K562 (cell line): ENCODE data around the gene FAM187B. TPM values are rescaled to one million over a fixed set of nuclear protein-coding genes. Genes with fewer than 3 reads are reported as not detected.

ENCODE experiments used
- ADNP ChIP-seq: fragments of 200-800 bp; sonication (Bioruptor generic); IDR thresholded peaks from 2 replicates; pipeline ENCODE4 v1.6.1; 2016; ENCODE audit warnings: missing genetic modification characterization, missing compliant biosample characterization
- ATF7 ChIP-seq: fragments of 450-650 bp; IDR thresholded peaks from 2 replicates; pipeline ENCODE4 v1.7.1; 2014; ENCODE audit warnings: mild to moderate bottlenecking, moderate library complexity
- HDAC2 ChIP-seq: fragments of 450-650 bp; IDR thresholded peaks from 2 replicates; pipeline ENCODE4 v1.6.1; 2016; ENCODE audit warnings: mild to moderate bottlenecking
- MEIS2 ChIP-seq: fragments of 450-650 bp; IDR thresholded peaks from 2 replicates; pipeline ENCODE4 v1.6.1; 2014; ENCODE audit warnings: mild to moderate bottlenecking; ENCODE audit not compliant: partially characterized antibody
- MTA3 ChIP-seq: fragments of 450-650 bp; formaldehyde crosslinking; IDR thresholded peaks from 2 replicates; pipeline ENCODE4 v1.6.1; 2017; ENCODE audit warnings: mild to moderate bottlenecking, borderline replicate concordance
- NFE2 ChIP-seq: IDR thresholded peaks from 2 replicates; pipeline ENCODE4 v1.6.1; 2014; ENCODE audit warnings: antibody characterized with exemption, low read depth
- NFIC ChIP-seq: fragments of 450-650 bp; IDR thresholded peaks from 2 replicates; pipeline ENCODE4 v1.6.1; 2017; ENCODE audit warnings: mild to moderate bottlenecking, inconsistent platforms
- NR3C1 ChIP-seq: sonication (generic); formaldehyde crosslinking; IDR thresholded peaks from 2 replicates; pipeline ENCODE4 v1.8.1; 2022; ENCODE audit warnings: missing genetic modification reagents
- SMARCB1 ChIP-seq: IDR thresholded peaks from 2 replicates; pipeline ENCODE4 v1.6.1; 2011; ENCODE audit warnings: improper control_type of control experiment, low read depth; ENCODE audit not compliant: insufficient read length
- USF1 ChIP-seq: sonication (generic); formaldehyde crosslinking; IDR thresholded peaks from 2 replicates; pipeline ENCODE4 v1.9.0; 2022; ENCODE audit warnings: mild to moderate bottlenecking, missing genetic modification reagents
- ZBTB26 ChIP-seq: fragments of 450-650 bp; formaldehyde crosslinking; IDR thresholded peaks from 2 replicates; pipeline ENCODE4 v1.4.0; 2022; ENCODE audit warnings: missing genetic modification characterization
- ZBTB40 ChIP-seq, 2 experiments: fragments of 450-650 bp in 1 of 2; sonication (generic) in 1 of 2; formaldehyde crosslinking in 1 of 2; IDR thresholded peaks; 2 replicates each; pipeline versions ENCODE4 v1.7.1 to v1.9.0; 2016 to 2022; ENCODE audit warnings: inconsistent platforms in 1 of 2, mild to moderate bottlenecking in 1 of 2, missing genetic modification reagents in 1 of 2
- ZNF217 ChIP-seq: sonication (generic); formaldehyde crosslinking; IDR thresholded peaks from 2 replicates; pipeline ENCODE4 v1.8.0; 2022; ENCODE audit warnings: mild to moderate bottlenecking, missing genetic modification reagents
- polyA plus RNA-seq, 8 experiments: library from polyadenylated mRNA; depleted of rRNA in 4 of 8; stranded (reverse) in 5 of 8; unstranded in 3 of 8; fragments of >200 nt; fragmentation: Nextera tagmentation in 2 of 8; fragmentation: Illumina TruSeq in 1 of 8; extraction: Ambion mirVana in 2 of 8; extraction: Trizol in 1 of 8; gene quantifications; 2 replicates each; pipeline versions ENCODE4 v1.2.1 to v1.2.3, GENCODE V29; 2011 to 2014; ENCODE audit warnings: inconsistent platforms in 1 of 8, missing spikeins in 1 of 8
- total RNA-seq, 7 experiments: library from RNA; depleted of rRNA in 6 of 7; stranded (reverse); fragments of >200 nt in 6 of 7; fragmentation: Illumina TruSeq in 2 of 7; extraction: Trizol in 2 of 7; gene quantifications; 2 replicates each; pipeline versions ENCODE4 v1.2.1 to v1.2.3, GENCODE V29; 2011 to 2021; ENCODE audit warnings: low replicate concordance in 1 of 7

The FAM187B gene
- total and polyA plus RNA-seq, 9 of the 15 experiments (the other 6 are each of a cell fraction or from before 2014, with no cell fraction given): 0.04 to 0.09 TPM; not detected in 7

DNA sequence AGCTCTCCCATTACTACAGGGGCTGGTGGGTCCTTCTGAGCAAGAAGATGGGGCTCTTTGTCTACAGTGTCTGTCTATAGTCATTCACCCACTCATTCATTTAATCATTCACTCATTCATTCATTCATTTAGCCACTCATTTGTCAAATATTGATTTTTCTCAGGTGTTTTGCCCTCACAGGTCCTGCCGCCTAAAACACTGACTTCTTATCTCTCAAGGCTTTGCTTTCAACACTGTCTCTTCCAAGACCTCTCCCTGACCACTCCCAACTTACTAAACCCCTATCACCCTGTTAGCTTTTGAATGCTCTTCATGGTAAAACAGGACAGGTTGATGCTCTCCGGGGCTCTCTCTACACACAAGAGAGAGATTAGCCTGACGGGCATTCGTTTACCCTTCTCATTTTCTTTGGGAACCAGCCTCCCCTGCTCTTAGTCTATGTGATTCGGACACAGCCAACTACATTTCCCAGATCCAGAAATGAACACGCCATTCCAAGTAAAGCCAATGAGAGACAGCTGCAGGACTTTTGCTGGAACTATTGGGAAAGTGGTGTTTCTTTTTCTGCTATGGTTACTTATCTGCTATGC lies 22.7 kb downstream of the FAM187B start (continued):
- TF ChIP-seq ZBTB40 (IDR thresholded peaks at IDR 0.05) (peak; percentile 17; the same call in 1 of the 2 replicates), ZBTB40 (CRISPR knock-in tag; IDR thresholded peaks at IDR 0.05) (no peak), USF1 (no peak), MTA3 (0 out of 2 replicates have a peak, but pooled peaks have one; percentile 42), ATF7 (peak; percentile 9; the same call in 1 of the 2 replicates), NFIC (peak; percentile 83), ZNF217 (CRISPR knock-in tag) (no peak), NFE2 (no peak), ZBTB26 (CRISPR knock-in tag) (no peak), HDAC2 (no peak), SMARCB1 (peak; percentile 5), ADNP (tag) (peak; percentile 53), NR3C1 (no peak), MEIS2 (peak; percentile 11)
